Stimulated activated naive B cell treated with anti-CD40 and anti-IgM and Interleukin-4, amounts not matched to agents 10 μg/mL and 1 μg/mL and 100 μg/mL, for 72 hours (primary cell): ENCODE results near the gene ACR.
"Not testable (repeated sequence)": the region's sequence is repeated elsewhere in the genome, so short reads cannot be mapped to it uniquely, and the experiment has no call there.

ENCODE experiments used
- ATAC-seq, 2 donors: fragments of 150-1000 bp; cut with Tn5 transposase; replicated peaks; 2 replicates each; pipeline ENCODE4 v1.10.0; 2021; ENCODE audit warnings: moderate library complexity in 1 of 2
- DNase-seq: peaks from one replicate; pipeline ENCODE4 v3.0.0; 2021
- H3K27ac Mint-ChIP-seq: one replicate; pipeline ENCODE4 v1.8.0; 2022; ENCODE audit warnings: mild to moderate bottlenecking, mixed read lengths
- H3K27me3 Mint-ChIP-seq, 2 donors: one replicate each; pipeline ENCODE4 v1.8.0; 2022; ENCODE audit warnings: mixed read lengths in 2 of 2
- H3K36me3 Mint-ChIP-seq, 2 donors: one replicate each; pipeline ENCODE4 v1.8.0; 2022; ENCODE audit warnings: mixed read lengths in 2 of 2, mild to moderate bottlenecking in 1 of 2
- H3K4me1 Mint-ChIP-seq, 2 donors: one replicate each; pipeline ENCODE4 v1.8.0; 2022; ENCODE audit warnings: mixed read lengths in 2 of 2, mild to moderate bottlenecking in 1 of 2
- H3K4me3 Mint-ChIP-seq, 2 donors: one replicate each; pipeline ENCODE4 v1.8.0; 2022; ENCODE audit warnings: mild to moderate bottlenecking in 2 of 2, mixed read lengths in 2 of 2, moderate library complexity in 1 of 2
- H3K9me3 Mint-ChIP-seq, 2 donors: one replicate each; pipeline ENCODE4 v1.8.0; 2022; ENCODE audit warnings: mixed read lengths in 2 of 2, mild to moderate bottlenecking in 1 of 2

Gene ACR

GRCh38 chr22:50740714-50741113 lies 2.7 kb downstream of the ACR start:
- ATAC-seq, H3K9me3 Mint-ChIP-seq, H3K4me3 Mint-ChIP-seq, H3K36me3 Mint-ChIP-seq, H3K4me1 Mint-ChIP-seq, H3K27me3 Mint-ChIP-seq, H3K27ac Mint-ChIP-seq, DNase-seq: not testable (repeated sequence)

GRCh38 chr22:50744424-50744823 lies 6.4 kb downstream of the ACR start:
- H3K36me3 Mint-ChIP-seq, H3K27me3 Mint-ChIP-seq, DNase-seq, ATAC-seq, H3K4me3 Mint-ChIP-seq, H3K4me1 Mint-ChIP-seq, H3K9me3 Mint-ChIP-seq, H3K27ac Mint-ChIP-seq: not testable (repeated sequence)

GRCh38 chr22:50747521-50747920 lies 9.5 kb downstream of the ACR start:
- ATAC-seq, H3K27me3 Mint-ChIP-seq, H3K4me3 Mint-ChIP-seq, H3K9me3 Mint-ChIP-seq, H3K36me3 Mint-ChIP-seq, H3K4me1 Mint-ChIP-seq, H3K27ac Mint-ChIP-seq, DNase-seq: not testable (repeated sequence)

- H3K4me3 Mint-ChIP-seq, H3K4me1 Mint-ChIP-seq, H3K27me3 Mint-ChIP-seq, DNase-seq, H3K27ac Mint-ChIP-seq, ATAC-seq, H3K9me3 Mint-ChIP-seq, H3K36me3 Mint-ChIP-seq: not testable (repeated sequence)
Observed at GRCh38 chr22:50748630-50749029, 10.6 kb downstream of the ACR start.

GRCh38 chr22:50749302-50750074 lies 11.5 kb downstream of the ACR start:
- H3K27me3 Mint-ChIP-seq, H3K4me3 Mint-ChIP-seq, H3K9me3 Mint-ChIP-seq, H3K27ac Mint-ChIP-seq, H3K4me1 Mint-ChIP-seq, DNase-seq, H3K36me3 Mint-ChIP-seq, ATAC-seq: not testable (repeated sequence)

DNA sequence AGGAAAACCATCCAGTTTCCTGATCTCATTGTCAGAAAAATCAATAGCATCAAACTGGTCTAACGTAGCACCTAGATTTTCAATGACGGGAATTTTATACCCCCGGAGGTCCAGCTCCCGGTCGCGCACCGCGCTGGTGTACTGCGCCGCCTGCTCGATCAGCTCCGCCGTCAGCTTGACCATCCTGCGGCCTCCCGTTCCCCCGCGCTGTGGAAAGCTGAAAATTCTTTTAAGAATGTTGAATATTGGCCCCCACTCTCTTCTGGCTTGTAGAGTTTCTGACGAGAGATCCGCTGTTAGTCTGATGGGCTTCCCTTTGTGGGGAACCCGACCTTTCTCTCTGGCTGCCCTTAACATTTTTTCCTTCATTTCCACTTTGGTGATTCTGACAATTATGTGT lies 17.2 kb downstream of the ACR start:
- not testable (repeated sequence) for H3K9me3 Mint-ChIP-seq, H3K4me1 Mint-ChIP-seq, H3K36me3 Mint-ChIP-seq, DNase-seq, H3K27ac Mint-ChIP-seq, H3K4me3 Mint-ChIP-seq, ATAC-seq, H3K27me3 Mint-ChIP-seq

DNA sequence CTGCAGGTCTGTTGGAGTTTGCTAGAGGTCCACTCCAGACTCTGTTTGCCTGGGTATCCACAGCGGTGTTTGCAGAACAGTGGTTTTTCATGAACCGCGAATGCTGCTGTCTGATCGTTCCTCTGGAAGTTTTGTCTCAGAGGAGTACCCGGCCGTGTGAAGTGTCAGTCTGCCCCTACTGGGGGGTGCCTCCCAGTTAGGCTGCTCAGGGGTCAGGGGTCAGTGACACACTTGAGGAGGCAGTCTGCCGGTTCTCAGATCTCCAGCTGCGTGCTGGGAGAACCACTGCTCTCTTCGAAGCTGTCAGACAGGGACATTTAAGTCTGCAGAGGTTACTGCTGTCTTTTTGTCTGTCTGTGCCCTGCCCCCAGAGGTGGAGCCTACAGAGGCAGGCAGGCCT lies 18.4 kb downstream of the ACR start:
- H3K9me3 Mint-ChIP-seq, H3K36me3 Mint-ChIP-seq, DNase-seq, H3K27me3 Mint-ChIP-seq, ATAC-seq, H3K4me1 Mint-ChIP-seq, H3K27ac Mint-ChIP-seq: not testable (repeated sequence)
- H3K4me3 Mint-ChIP-seq, result peak overlapping the region; percentile 84 to 93

- peak overlapping the region; percentile 84 to 93 for H3K4me3 Mint-ChIP-seq
- H3K4me1 Mint-ChIP-seq, H3K27me3 Mint-ChIP-seq, H3K36me3 Mint-ChIP-seq, H3K9me3 Mint-ChIP-seq: not testable (repeated sequence)
- peak overlapping the region; percentile 70 for H3K27ac Mint-ChIP-seq
- DNase-seq, result peak; percentile 17
- ATAC-seq, result peak in 1 of 2 donors; percentile 34
Observed at GRCh38 chr22:50756949-50757491, 19.0 kb downstream of the ACR start.

DNA sequence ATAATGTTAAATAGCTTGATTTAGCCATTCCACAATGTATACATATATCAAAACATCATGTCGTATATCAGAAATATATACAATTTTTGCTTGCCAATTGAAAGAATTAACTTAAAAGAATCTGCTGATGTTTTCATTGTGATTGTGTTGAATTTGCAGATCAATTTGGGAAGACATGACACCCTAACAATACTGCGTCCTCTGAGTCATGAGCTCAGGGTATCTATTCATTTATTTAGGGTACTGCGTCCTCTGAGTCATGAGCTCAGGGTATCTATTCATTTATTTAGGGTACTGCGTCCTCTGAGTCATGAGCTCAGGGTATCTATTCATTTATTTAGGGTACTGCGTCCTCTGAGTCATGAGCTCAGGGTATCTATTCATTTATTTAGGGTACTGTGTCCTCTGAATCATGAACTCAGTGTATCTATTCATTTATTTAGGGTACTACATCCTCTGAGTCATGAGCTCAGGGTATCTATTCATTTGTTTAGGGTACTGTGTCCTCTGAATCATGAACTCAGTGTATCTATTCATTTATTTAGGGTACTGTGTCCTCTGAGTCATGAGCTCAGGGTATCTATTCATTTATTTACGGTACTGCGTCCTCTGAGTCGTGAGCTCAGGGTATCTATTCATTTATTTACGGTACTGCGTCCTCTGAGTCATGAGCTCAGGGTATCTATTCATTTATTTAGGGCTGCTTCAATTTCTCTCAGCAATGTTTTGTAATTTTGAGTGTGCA lies 21.8 kb downstream of the ACR start:
- H3K4me3 Mint-ChIP-seq, H3K27me3 Mint-ChIP-seq, DNase-seq, H3K36me3 Mint-ChIP-seq, H3K9me3 Mint-ChIP-seq, ATAC-seq, H3K27ac Mint-ChIP-seq, H3K4me1 Mint-ChIP-seq: not testable (repeated sequence)

DNA sequence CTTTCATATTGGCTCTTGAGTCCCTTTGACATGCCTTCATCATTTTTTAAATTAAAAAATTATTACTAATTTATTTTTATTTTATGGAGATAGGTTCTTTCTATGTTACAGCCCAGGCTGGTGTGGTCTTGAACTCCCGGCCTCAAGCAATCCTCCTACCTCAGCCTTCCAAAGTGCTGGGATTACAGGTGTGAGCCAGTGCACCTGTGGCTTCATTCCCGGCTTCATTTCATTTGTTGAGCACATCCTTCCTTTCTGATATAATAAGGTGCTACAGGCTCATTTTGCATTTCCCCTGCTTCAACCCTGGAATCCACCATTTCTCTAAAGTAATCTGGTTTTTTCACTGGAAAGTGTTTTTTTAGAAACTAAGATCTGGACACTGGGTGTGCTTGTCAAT lies 23.8 kb downstream of the ACR start:
- not testable (repeated sequence) for H3K27ac Mint-ChIP-seq, H3K9me3 Mint-ChIP-seq, H3K27me3 Mint-ChIP-seq, H3K36me3 Mint-ChIP-seq, ATAC-seq, H3K4me3 Mint-ChIP-seq, H3K4me1 Mint-ChIP-seq, DNase-seq

DNA sequence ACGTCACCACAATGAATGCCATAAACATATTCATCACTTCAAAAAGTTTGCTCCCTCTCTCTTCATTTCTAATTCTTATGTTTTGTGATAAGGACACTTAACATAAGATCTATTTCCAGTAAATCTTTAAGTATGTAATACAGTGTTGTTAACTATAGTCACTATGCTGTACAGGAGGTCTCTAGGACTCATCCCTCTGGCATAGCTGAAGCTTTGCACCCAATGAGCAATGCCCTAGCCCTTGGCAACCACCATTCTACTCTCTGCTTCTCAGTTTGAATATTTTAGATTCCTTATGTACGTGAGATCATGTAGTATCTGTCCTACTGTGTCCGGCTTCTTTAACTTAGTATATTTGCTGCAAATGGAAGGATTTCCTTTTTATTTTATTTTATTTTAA lies 26.3 kb downstream of the ACR start:
- not testable (repeated sequence) for DNase-seq, H3K9me3 Mint-ChIP-seq, H3K27ac Mint-ChIP-seq, ATAC-seq, H3K4me1 Mint-ChIP-seq, H3K4me3 Mint-ChIP-seq, H3K36me3 Mint-ChIP-seq, H3K27me3 Mint-ChIP-seq

GRCh38 chr22:50775132-50775531 lies 37.1 kb downstream of the ACR start:
- not testable (repeated sequence) for H3K4me3 Mint-ChIP-seq, DNase-seq, H3K4me1 Mint-ChIP-seq, H3K9me3 Mint-ChIP-seq, H3K27me3 Mint-ChIP-seq, H3K27ac Mint-ChIP-seq
- peak; percentile 50 to 51 for ATAC-seq
- H3K36me3 Mint-ChIP-seq, result peaks cover 5 to 15% of the 10 kb centered on the region in 2 donors

DNA sequence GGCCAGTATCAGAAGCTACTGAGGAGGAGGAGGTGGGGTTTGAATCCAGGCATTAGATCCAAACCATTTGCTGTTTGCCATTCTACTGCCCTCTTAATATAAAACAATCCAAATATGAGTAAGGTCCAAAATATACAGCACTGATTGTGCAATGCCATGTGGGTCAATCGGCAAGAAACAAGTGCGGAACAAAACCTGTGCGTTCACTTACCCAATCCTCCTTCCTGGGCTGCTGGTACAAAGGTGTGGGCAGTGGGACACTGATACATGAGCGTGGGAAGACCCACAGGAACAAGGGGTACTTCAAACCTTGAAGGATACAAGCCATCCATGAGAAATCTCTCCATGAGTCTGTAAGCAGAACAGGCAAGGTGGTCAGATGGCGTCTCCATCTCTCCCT lies 39.6 kb downstream of the ACR start:
- not testable (repeated sequence) for H3K27me3 Mint-ChIP-seq, H3K27ac Mint-ChIP-seq, H3K4me3 Mint-ChIP-seq, ATAC-seq, H3K4me1 Mint-ChIP-seq, H3K9me3 Mint-ChIP-seq, DNase-seq
- peaks cover 5 to 15% of the 10 kb centered on the region in 2 donors for H3K36me3 Mint-ChIP-seq

DNA sequence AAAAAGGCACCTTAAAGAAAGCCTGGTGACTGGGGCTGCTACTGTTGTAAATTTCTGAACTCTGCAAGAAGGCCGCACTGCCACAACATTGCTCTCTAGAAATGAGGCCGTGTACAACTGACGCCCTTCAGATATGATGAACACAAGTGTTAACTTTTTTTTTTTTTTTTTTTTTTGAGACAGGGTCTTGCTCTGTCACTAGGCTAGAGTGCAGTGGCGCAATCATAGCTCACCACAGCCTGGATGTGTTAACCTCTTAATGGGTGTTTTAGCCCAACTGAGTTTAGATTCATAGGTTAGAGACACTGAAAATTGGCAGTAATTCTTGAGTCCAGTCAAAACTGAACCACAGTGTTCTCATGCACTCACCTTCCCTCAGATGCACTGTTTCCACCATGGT lies 42.2 kb downstream of the ACR start:
- not testable (repeated sequence) for H3K9me3 Mint-ChIP-seq, DNase-seq, ATAC-seq, H3K27me3 Mint-ChIP-seq, H3K4me3 Mint-ChIP-seq, H3K27ac Mint-ChIP-seq
- Mint-ChIP-seq H3K36me3 (peaks cover 5 to 15% of the 10 kb centered on the region in 2 donors), H3K4me1 (peaks cover 9 to 11% of the 10 kb centered on the region in 2 donors)

GRCh38 chr22:50782253-50782652 lies 44.2 kb downstream of the ACR start:
- not testable (repeated sequence) for DNase-seq, ATAC-seq, H3K9me3 Mint-ChIP-seq, H3K36me3 Mint-ChIP-seq, H3K27ac Mint-ChIP-seq, H3K27me3 Mint-ChIP-seq
- Mint-ChIP-seq H3K4me3 (peak overlapping the region; percentile 73 to 74), H3K4me1 (peaks cover 10 to 11% of the 10 kb centered on the region in 2 donors)
